ENCODE results near the gene TMEM179. TPM values are rescaled to one million over a fixed set of nuclear protein-coding genes. Genes with fewer than 3 reads are reported as not detected.

TMEM179 gene
- total and polyA plus RNA-seq, 2 of the 13 experiments (the other 11 are each of a cell fraction or from before 2014, with no cell fraction given), result not detected

DNA sequence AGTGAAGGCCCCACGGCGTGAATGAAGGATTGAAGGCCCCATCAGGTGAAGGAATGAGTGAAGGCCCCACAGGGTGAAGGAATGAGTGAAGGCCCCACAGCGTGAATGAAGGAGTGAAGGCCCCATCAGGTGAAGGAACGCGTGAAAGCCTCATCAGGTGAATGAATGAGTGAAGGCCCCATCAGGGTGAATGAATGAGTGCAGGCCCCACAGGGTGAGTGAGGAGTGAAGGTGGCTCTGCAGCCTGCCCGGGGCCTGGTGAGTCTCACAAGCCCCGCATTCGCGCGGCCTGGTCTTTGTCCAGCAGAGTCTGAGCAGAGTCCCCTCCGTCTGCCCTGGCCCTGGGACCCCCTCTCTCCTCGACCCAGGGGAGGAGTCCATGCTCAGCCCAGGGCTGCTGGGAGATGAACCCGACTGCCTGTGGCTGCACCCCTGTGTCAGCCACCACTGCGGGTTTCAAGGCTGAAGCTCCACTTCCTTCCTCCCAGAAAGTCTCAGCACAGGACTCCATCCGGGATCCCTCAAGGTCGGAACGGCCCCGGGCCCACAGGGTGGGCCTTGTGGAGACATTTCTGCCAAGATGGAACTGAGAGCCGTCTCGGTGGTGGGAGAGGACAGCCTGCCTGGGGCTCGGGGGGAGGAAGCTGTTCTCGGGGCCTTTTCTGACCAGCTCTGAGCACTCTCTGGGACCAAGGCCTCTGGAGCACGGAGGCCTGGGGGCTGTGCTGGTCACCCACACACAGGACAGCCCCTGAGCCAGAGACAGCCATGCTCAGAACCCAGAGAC is 37.4 kb upstream of the TMEM179 start:
- H3K9ac ChIP-seq (ENCODE audit: insufficient read depth, low read depth, low read length), result no peak overlapping the region
- in situ Hi-C loops (cut with HindIII; ENCODE audit: extremely low pct_ligation_motif_present, low pct_unique_long_range_greater_than_20kb) (loop anchor here (5.0 kb wide), 1 partner anchor 505 kb away; the partner anchor contains the start of gene KIF26A), intact Hi-C loops (cut with micrococcal nuclease; ENCODE audit: unreplicated experiment) (no loop called here)
- H3K4me1 ChIP-seq (ENCODE audit: insufficient read depth, low read length), result peaks cover 35% of the 10 kb centered on the region
- BruUV-seq (replicated peaks), result no TSS peak
- POLR2A ChIA-PET, result no interaction called here
- ATAC-seq, result peak; percentile 6; the same call in 1 of the 3 replicates
- H2AFZ ChIP-seq (ENCODE audit: low read length), result no peak overlapping the region
- no peaks in the 10 kb centered on the region for H3K36me3 ChIP-seq (replicated peaks in 1 of 2; ENCODE audit: control insufficient read depth in 1 of 2, insufficient read depth in 2 of 2, low read length in 2 of 2)
- peak overlapping the region; percentile 12; the same call in 1 of the 2 replicates for H3K4me2 ChIP-seq (ENCODE audit: low read depth, low read length)
- H3K9me3 ChIP-seq (ENCODE audit: low read length), result no peaks in the 10 kb centered on the region
- H3K4me3 ChIP-seq (replicated peaks in 1 of 3; ENCODE audit: insufficient read depth in 1 of 3, low read depth in 2 of 3, low read length in 3 of 3), result no peak overlapping the region
- no peak for FAIRE-seq
- no peaks in the 10 kb centered on the region for H3K79me2 ChIP-seq (ENCODE audit: insufficient read depth, low read length)
- 42% methylated on average over 6 of the region's 23 CpGs for WGBS (ENCODE audit: low lambda C conversion rate)
- CTCF ChIA-PET (ENCODE audit: low intra/inter-chr PET ratio, low total read pairs), result no interaction called here
- H4K20me1 ChIP-seq (ENCODE audit: insufficient read depth, low read length), result no peaks in the 10 kb centered on the region
- no peak overlapping the region for H3K27ac ChIP-seq (ENCODE audit: extremely low read length, insufficient read depth, low read length)
- DNase-seq (ENCODE audit: low spot score), result no peak
- TF ChIP-seq, protein P1, sequence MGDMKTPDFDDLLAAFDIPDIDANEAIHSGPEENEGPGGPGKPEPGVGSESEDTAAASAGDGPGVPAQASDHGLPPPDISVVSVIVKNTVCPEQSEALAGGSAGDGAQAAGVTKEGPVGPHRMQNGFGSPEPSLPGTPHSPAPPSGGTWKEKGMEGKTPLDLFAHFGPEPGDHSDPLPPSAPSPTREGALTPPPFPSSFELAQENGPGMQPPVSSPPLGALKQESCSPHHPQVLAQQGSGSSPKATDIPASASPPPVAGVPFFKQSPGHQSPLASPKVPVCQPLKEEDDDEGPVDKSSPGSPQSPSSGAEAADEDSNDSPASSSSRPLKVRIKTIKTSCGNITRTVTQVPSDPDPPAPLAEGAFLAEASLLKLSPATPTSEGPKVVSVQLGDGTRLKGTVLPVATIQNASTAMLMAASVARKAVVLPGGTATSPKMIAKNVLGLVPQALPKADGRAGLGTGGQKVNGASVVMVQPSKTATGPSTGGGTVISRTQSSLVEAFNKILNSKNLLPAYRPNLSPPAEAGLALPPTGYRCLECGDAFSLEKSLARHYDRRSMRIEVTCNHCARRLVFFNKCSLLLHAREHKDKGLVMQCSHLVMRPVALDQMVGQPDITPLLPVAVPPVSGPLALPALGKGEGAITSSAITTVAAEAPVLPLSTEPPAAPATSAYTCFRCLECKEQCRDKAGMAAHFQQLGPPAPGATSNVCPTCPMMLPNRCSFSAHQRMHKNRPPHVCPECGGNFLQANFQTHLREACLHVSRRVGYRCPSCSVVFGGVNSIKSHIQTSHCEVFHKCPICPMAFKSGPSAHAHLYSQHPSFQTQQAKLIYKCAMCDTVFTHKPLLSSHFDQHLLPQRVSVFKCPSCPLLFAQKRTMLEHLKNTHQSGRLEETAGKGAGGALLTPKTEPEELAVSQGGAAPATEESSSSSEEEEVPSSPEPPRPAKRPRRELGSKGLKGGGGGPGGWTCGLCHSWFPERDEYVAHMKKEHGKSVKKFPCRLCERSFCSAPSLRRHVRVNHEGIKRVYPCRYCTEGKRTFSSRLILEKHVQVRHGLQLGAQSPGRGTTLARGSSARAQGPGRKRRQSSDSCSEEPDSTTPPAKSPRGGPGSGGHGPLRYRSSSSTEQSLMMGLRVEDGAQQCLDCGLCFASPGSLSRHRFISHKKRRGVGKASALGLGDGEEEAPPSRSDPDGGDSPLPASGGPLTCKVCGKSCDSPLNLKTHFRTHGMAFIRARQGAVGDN (CRISPR knock-in tag; IDR thresholded peaks at IDR 0.05), result peak; percentile 27; the same call in 1 of the 2 replicates
- no peak for TF ChIP-seq MAFK (conservative IDR thresholded peaks at IDR 0.05 in 1 of 2, IDR thresholded peaks at IDR 0.05 in 1 of 2; ENCODE audit: low read length in 2 of 2)
- peaks cover 13 to 73% of the 10 kb centered on the region in 2 experiments for H3K27me3 ChIP-seq (ENCODE audit: control insufficient read depth in 1 of 2, insufficient read depth in 2 of 2, low read length in 2 of 2)

Data from HepG2 (cell line).